DOHH2 (cell line): ENCODE data around the gene TMEM219.

Source experiments
- CTCF ChIP-seq: fragments of 200-600 bp; sonication (generic); IDR thresholded peaks from one replicate; pipeline ENCODE4 v1.5.1; 2014; ENCODE audit warnings: antibody characterized with exemption, mild to moderate bottlenecking, low read depth, low read length; ENCODE audit not compliant: poor library complexity, severe bottlenecking
- EZH2phosphoT487 ChIP-seq: fragments of 200-600 bp; sonication (generic); IDR thresholded peaks from 2 replicates; pipeline ENCODE4 v1.6.1; 2017; ENCODE audit warnings: borderline replicate concordance, mild to moderate bottlenecking, antibody characterized with exemption, low read length, moderate library complexity, mixed read lengths

GRCh38 chr16:30017277-30017656, 55.4 kb downstream of the TMEM219 start:
- no peak for TF ChIP-seq CTCF
- TF ChIP-seq EZH2phosphoT487: no peak
